GM12892 (cell line): ENCODE results near the gene CSPG4.

Experiments used
- POLR2A ChIP-seq: IDR thresholded peaks from 2 replicates; pipeline ENCODE4 v1.6.1; 2011; ENCODE audit warnings: low read depth, low read length, control low read depth
- POLR2AphosphoS5 ChIP-seq: IDR thresholded peaks from 2 replicates; pipeline ENCODE4 v1.6.1; 2011; ENCODE audit warnings: low read depth, low read length, control low read depth

DNA sequence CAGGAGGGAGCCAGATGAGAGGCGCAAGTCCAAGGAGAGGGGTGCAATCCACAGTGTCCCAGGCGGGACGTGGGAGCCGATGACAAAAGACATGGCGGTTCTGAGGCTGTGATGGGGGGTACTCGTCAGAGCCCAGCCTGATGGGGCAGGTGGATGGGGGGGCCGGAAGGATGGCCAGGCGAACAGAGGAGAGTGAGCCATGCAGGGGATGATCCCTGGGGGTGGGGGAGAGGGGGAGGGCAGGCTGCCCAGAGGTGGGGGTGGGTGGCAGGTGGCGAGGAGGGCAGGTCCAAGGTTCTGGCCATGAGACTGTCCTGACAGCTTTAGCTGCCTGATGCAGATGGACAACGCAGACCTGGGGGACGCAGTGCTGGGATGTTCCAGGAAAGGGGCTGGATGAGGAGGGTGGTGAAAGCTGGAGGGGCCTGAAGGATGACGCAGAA is 8.9 kb upstream of the CSPG4 start:
- TF ChIP-seq POLR2AphosphoS5 (no peak), POLR2A (no peak)
